Hematopoietic multipotent progenitor cell treated with erythropoietin and hydrocortisone succinate and interleukin-3 and kit ligand, for 4 days (in vitro differentiated cells): Measurements from ENCODE around the gene ACTN1.

Experiments used
- DNase-seq: peaks from one replicate; pipeline ENCODE4 v3.0.0-alpha.2; 2015

Gene ACTN1

DNA sequence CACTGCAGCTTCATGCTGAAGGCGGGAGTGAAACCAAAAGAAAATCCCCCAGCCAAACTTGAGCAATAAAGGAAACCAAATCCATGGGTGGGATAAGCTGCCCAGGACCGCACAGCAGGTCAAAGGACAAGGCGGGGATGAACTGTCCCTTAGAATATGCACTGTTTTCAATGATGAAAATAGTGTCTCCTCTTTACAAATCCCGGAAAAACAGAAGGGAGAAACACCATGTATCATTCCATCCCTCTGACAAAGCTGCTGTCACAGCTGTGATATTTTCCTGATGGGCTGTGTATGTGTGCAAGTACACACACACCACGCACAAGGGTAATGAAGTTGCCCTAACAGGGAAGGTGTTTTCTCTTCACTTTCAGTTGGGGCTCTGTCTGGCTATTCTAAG lies 70.3 kb downstream of the ACTN1 start:
- no peak for DNase-seq

DNA sequence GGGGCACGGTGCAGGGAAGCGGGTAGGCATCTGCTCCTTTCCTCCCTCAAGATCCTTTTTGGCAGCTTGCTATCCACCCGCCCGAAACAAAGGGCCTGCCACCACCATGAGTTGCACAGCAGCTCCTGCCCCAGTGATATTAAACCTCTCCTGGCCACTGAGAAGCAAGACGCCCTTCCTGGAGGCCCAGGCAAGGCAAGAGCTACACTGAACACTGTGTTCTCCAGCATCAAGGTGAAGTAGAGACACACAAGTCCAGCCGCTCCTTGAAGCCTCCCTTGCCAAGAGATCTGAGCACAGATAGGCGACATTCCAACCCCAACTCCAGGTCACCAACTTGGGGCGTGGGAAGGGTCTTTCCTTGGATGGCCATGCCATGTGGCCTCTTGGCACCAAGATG lies 70.9 kb downstream of the ACTN1 start:
- no peak for DNase-seq

DNA sequence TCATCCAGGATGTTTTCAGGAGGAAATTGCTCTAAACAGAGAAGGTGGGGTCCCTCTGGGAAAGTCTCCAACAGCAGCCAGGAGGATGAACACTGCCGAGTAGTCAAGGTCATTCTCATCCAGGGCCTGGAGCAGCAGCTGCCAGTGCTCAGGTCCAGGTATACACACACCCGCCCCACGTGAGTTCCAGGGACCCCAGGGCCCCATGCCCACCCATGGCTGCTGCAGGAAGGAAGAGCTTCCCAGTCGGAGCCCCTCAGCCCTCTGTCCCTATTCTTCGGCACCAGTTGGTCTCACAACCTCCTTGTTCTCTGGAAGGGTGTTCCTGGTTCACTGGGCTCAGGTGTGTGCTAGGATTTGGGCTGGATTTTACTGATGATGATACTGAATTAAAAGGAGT lies 72.7 kb downstream of the ACTN1 start:
- DNase-seq: no peak

DNA sequence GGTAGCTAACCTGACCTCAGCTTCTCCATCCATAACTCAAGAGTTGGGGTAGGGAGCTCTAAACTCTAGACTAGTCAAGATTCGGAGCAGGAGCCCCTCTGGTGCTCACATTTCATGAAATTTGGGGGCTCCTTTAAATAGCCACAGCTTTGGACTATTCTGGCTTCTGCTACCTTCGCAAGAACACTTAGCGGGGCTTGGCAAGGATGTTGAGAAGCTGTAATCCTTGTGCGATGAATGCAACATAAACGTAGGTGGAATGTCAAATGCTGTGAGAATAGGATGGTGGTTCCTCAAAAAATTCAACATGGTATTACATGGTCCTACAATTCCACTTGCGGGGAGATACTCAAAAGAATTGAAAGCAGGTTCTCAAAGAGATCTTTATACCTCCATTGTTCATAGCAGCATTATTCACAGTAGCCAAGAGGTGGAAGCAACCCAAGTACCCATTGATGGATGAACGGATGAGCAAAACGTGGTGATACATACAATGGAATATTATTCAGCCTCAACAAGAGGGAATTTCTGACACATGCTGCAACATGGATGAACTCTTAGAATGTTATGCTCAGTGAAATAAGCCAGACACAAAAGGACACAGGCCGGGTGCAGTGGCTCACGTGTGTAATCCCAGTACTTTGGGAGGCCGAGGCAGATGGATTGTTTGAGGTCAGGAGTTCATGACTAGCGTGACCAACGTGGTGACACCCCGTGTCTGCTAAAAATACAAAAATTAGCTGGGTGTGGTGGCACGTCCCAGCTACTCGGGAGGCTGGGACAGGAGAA lies 73.8 kb downstream of the ACTN1 start:
- DNase-seq: no peak

DNA sequence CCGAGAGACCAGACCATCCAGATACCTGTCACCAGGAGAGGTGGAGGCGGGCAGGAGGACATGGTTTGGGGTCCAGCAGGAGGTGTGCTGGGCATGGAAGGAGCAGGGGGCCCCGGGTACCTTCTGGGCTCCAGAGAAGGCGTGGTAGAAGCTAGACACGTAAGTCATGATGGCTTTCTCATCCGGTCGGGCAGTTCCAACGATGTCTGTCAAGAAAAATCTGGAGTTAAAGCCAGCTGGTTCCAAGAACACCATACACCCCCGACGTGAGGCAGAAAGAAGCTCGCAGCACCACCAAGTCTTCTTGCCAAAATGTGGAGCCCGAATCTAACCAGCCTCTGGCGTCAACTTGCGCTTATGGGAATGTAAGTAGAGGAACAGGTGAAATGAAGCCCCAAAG lies 76.7 kb downstream of the ACTN1 start:
- DNase-seq: no peak

DNA sequence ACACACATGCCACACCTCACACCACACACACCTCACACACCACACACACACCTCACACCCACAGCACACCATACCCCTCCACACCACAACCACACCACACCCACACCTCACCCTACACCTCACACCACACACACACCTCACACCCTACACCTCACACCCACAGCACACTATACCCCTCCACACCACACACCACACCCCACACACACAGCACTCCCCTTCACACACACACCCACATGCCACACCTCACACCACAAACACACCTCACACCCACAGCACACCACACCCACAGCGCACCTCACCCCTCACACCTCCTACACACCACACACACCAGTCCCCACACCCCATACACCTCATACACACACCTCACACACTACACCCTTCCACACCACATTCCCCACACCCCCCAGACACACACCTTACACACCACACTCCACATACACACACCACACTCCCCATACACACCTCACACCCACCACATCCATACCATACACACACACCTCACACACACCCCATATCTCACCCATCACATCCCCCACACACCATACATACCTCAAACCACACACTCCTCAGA lies 80.0 kb downstream of the ACTN1 start:
- no peak for DNase-seq

DNA sequence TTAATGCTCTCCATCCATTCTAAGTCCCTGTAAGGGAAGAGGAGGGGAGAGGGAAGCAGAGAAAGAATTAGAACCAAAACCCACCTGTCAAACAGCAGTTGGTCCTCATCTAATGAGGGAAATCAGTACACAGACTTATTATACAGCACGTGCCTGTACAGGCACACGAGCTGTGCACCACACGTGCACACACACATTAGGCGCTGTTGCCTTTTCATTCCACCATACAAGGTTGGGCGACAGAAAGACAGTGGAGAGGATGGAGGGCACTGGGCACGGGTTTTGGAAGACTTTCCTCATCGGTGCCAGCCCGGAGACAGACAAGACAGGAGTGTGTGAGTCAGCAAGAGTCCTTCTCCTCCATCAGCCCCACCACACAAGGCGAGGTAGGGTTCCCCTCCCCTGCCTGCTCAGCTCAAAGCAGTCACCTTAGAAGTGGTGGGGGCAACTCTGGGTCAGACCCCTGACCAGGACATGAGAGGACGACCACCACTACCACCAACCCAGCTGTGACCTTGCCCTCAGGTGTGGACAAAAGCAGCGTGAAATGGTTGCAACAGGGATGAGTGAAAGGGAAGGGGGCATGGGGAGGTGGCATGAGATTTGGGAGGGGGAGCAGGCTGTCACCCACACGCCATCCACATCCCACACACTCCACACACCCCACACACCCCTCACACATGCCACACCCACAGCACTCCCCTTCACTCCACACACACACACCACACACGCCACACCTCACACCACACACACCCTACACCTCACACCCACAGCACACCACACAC lies 80.7 kb downstream of the ACTN1 start:
- no peak for DNase-seq

DNA sequence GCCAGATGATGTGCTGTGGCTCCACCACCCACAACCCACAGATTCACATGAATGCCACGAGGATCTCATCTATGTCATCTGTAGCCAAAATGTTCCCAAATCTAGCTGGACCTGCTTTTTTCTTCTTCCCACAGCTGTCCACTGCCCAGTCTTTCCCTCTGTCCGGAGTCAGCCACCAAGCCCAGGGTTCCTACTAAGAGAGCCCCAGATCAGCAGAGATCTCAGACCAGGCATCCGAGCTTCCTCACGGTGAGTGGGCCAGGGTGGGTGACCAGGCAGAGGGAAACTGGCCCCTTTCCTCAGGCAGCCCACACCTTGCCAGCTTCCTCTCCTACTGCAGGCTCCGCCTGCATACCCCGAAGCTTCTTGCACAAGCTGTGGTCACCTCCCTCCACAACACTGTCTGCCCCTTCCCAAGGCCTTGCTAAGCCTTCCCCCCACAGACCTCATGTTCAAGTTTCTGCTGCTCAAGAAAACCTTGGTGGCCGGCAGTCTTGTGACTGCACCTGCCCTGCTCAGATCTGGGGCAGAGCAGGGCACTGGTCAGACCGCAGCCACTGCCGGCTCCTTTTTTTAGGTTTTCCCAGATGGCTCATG lies 81.4 kb downstream of the ACTN1 start:
- DNase-seq: peak; percentile 66

DNA sequence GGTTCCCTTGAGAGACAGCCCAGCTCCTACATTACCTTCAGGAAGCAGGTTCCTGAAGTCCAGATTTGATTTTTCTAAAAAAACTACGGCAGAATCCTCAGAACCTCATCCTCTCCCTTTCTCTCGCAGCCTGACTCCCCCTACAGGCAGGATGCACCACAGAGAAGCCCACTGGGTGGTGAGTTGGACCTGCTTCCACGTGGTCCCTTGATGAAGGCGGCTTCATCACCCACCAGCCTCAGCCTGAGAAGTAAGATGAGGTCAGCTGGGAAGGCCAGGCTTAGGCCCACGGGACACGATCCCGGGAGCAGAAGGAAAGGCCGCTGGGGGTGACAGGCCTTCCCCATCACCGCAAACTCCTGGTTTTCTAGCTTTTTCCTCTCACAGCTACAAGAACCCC lies 83.0 kb downstream of the ACTN1 start:
- DNase-seq: no peak

DNA sequence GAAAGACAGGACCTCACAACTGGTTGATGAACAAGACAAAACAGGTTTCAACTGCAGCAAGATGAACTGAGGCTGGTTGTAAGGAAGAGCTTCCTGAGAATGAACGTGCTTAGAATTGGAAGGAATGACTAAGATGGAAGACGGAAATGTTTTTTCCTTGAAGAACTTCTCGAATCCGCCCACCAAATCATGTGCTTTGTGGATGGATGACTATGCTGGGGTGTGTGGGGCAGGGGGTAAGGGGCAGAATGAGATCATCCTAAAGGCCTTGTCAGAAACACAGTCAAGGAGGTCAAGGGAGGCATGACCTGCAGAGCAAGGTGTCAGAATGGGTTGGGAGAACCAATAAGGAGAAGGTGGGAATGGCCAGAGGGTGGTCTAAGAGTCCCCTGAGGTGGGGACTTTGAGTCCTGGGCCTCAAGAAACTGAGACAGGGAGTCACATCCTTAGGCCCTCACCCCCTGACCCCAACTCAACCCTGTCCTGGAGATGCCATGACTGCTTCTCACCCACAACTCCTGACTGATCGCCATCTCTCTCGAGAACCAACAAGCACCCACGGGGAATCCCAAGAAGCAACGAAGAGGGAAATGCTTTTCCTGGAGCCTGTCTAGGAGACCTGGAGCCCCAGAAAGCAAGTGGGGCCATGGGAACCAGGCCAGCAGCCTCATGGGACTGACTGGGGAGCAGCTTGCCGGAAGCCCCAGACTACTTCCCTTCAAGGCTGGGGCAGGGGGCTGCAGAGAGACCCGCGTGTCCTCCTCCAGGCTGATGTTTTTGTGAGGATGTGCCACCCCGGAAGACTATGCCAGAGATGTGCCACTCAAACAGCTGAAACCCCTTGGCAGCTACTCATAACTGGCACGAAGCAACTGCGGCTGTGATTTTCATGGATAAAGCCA lies 84.0 kb downstream of the ACTN1 start:
- no peak for DNase-seq

DNA sequence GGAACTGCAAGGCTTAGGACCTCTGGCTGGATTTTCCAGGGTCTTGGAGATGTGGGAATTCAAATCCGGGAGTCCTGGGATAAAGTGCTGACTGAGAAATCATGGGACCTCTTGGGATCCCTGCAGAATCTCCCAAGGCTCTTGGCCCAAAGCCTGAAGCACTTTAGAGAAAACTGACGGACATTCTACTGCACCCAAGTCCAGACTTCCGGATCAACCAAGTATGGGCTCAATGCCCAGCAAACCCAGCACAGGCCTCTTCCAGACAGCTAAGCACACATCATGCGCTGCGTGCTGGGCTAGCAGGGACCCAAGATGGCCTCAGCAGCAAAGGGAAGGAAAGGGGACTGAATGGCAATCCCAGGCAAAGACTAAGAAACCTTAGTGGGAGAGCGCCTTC lies 85.0 kb downstream of the ACTN1 start:
- DNase-seq: no peak

DNA sequence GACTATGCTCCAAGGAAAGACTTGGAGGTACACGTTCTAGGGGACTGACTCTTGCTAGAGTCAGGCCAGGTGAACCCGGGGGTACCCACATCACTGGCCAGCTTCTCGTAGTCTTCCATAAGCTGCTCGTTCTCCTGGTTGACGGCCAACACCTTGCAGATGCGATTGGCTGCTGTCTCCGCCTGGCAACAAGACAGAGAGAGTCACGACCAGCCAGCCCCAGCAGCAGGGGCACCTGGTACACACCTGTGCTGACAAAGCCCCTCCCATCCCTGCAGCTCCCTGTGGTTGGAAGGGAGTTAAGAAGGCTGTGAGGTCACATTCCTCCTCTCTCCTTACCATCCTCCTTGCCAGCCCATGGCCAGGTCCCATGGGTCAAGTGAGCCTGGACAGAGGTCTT lies 85.5 kb downstream of the ACTN1 start:
- DNase-seq: no peak

DNA sequence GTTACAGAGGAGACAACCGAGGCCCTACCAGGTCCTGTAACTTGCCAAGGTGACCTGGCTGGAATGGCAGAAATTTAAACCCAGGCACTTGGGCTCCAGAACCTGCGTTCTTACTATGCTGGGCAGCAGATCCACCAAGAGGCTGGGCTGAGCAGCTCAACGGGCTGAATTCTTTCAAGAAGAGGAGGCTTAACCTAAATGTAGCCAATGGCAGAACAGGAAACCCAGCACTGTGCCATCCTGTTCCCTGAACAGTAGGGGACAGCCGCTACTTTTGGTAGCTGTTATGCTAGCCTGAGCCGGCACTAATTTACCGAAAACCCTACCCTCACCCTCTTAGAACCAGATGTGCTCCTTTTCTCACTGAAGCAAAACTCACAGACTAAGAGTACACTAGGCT lies 86.1 kb downstream of the ACTN1 start:
- DNase-seq: no peak

DNA sequence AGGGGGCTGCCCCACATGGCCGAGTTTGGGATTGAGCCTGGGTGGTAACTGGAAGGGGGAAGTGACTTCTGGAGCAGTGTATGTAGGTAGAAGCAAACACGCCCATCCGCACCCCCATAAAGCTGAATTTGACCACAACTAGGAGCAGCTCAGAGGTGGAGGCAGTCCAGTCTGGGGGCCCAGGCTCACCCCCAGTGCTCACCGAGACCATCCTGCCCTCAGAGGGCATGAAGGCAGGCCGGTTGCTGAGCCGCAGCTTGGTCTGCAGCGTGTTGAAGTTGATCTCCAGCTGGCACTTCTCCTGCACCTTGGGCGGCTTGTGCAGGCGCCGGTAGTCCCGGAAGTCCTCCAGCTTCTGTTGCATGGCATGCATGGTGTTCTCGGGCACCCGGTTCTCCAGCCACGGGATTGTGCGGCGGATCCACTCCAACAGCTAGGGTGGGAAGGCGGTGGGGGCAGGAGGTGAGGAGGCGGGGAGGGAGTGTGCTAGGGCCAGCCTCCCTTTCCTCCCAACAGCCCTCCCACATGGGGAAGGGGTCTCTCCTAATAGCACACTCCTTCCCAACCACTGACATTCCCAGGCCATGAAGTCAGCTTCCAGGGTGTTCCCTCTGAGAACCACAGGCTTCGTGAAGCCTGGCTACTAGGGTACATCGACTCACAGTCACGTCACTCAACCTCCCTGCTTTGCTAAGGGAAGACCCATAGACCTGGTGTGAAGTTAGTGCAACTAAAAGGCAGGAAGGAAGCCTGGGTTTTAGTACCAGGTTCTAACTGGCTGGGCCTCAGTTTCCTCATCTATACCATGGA lies 87.0 kb downstream of the ACTN1 start:
- no peak for DNase-seq

DNA sequence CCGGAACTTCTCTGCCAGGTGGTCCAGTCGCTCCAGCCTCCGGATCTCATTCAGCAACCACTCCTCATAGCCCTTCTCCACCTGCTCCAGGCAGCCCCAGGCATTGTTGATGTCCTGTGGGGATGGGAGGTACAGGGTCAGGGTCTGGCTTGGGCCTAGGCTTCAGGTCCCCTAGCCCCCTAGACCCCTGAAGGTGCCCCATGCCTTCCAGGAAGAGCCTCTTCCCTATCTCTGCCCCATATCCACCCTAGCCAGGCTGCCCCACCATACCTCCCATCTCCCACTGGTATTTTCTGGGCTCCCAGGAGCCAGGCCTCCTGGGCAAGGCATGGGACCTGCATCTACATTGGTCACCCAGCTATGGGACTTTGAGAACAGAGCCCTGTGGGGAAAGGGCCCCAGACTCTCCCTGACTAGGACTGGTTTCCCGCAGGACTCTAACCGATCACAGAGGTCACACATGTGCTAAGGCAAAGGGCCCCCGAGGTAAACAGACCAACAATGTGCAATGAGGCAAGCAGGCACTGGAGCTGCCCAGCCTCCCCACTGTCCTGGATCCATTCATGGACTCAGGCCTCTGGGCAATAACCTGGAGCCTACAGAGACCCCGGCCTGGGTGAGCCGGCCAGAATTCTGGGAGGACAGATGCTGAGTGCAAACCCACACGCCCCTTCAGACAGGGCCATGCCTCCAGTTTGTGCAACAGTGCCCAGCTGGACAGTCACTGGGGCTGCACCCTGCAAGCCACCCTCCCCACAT lies 88.8 kb downstream of the ACTN1 start:
- DNase-seq: no peak

DNA sequence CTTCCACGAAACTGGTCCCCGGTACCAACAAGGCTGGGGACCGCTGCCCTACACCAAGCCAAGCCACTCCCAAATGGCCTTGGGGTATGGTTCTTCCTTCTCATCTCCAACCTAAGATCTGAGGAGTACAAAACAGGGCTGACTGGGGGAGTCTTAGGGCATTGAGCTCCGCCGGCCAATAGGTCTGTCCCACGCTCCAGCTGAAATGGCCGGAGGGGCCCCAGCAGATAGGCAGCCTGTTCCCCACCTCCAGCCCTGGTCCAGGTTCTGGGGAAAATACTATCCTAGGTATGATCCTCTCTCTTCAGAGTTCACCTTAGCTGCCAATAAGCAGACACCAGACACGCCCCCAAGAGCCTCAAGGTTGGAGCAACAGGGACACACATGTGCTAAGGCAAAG lies 90.2 kb downstream of the ACTN1 start:
- no peak for DNase-seq

DNA sequence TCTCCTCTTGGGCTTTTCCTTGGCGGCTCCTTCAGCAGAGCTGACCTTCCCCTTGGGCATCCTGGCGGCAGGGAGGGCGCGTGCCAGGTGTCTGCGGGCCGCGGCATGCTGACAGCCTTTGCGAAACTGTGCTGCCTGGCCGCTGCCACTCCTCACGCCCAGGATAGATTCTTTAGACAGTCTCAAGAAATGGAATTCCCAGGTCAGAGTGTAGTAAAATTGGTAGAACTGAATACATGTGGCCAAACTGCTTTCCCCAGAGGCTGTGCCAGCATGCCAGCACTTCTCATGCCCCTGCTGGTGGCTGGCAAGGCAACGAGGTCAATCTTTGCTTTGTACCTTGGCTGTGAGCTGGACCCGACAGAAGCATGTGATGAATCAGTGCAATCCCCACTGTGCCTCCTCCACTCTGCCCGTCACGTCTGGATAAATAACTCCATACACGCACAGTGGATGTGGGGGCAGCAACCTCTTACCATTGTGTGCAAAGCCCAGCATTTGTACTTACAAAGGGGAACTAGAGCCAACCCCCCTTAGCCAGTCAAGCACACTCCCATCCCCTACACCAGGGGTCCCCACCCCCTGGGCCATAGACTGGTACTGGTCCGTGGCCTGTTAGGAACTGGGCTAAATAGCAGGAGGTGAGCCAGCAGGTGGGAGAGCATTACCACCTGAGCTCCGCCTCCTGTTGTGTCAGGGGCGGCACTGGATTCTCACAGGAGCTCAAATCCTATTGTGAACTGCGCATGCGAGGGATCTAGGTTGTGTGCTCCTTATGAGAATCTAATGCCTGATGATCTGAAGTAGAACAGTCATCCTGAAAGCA lies 90.9 kb downstream of the ACTN1 start:
- DNase-seq: no peak

DNA sequence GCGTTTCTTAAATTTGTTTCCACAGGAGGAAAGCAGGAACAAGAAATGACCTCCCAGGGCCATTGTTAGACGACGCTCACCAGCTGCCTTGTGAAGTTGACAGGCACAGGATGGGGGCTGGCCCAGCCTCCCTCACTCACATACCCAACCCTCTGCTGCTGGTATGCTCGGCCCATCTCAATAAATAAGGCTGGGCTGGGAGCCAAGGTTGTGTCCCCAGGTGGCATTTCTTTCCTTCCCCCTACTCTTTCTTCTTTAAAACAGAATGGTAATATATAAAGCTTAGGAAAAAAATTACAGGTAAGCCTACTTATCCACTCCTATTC lies 93.0 kb downstream of the ACTN1 start:
- DNase-seq: no peak

DNA sequence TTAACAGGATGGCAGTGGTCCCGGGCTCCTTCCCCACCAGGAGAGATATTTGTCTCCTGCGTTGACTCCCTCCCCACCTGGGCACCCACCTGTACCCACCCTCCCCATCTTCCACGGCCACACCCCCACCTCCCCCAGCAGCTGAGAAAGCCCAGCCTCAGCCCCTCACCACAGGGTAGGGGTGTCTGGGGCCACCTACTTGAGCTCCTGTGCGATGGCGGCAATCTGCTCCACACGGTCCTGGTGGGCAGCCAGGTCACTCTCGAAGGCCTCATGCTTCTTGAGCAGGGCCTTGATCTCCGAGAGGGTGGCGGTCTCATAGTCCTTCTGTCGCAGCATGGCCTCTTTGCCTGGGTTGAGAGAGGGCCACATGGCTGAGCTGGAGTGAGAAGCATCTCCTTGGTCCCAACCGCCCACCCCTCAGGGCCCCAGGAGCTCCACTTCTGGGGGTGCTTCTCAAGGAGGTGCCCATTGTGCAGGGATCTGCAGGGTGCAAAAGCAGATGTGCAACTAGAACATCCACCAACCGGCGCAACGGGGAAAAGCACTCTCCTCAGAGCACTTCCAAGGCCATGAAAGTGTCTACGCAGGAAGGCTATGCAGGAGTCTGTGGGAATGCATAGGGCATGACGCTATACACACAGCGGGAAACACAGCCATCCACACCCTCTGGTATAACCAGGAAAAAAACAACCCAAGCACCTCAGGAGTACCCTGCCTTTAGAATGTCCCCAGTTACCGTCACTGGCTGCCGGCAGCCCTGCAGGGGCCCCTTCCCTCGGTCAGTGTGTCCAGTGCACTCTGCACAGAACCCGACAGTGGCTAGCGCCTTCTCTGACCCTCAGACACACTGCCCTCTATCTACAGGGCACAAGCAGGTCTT lies 93.6 kb downstream of the ACTN1 start:
- no peak for DNase-seq
